ENCODE data around the gene UNC13D.
"Not testable (repeated sequence)": the region's sequence is repeated elsewhere in the genome, so short reads cannot be mapped to it uniquely, and the experiment has no call there.

The UNC13D gene

DNA sequence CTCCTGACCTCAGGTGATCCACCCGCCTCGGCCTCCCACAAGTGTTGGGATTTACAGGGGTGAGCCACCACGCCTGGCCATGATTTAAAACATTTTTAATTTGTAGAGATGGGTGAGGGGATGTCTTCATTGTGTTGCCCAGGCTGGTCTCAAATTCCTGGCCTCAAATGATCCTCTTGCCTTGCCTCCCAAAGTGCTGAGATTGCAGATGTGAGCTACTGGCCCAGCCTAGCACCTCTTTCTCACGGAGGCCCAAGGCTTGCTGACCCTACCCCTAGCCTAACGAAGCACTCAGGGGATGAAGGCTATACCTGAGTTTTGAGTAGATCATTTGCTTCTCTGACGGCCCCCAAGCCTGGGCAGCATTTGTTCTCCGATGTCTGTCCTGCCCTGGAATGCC is 33.0 kb downstream of the UNC13D start:
- no peaks in the 10 kb centered on the region for H3K27me3 ChIP-seq (ENCODE audit: control insufficient read depth, insufficient read depth, low read length, poor library complexity, severe bottlenecking)
- H3K27ac ChIP-seq (ENCODE audit: insufficient read depth, low read depth, low read length, poor library complexity, severe bottlenecking), result no peak overlapping the region
- peaks cover 48% of the 10 kb centered on the region for H3K36me3 ChIP-seq (ENCODE audit: control insufficient read depth, insufficient read depth, low read length)
- WGBS, 2 experiments, result 89 to 95% methylated on average over 7 of the region's 7 CpGs
- no peaks in the 10 kb centered on the region for H3K4me1 ChIP-seq (ENCODE audit: control insufficient read depth, insufficient read depth, low read length)
- no peak overlapping the region for H3K4me3 ChIP-seq (ENCODE audit: insufficient read depth, low read depth, low read length)
- no peaks in the 10 kb centered on the region for H3K9me3 ChIP-seq (ENCODE audit: control insufficient read depth, low read length)

GRCh38 chr17:75810756-75811155 is 33.4 kb downstream of the UNC13D start:
- not testable (repeated sequence) for H3K4me1 ChIP-seq (ENCODE audit: control insufficient read depth, insufficient read depth, low read length); H3K27ac ChIP-seq (ENCODE audit: insufficient read depth, low read depth, low read length, poor library complexity, severe bottlenecking); H3K27me3 ChIP-seq (ENCODE audit: control insufficient read depth, insufficient read depth, low read length, poor library complexity, severe bottlenecking); H3K9me3 ChIP-seq (ENCODE audit: control insufficient read depth, low read length); H3K4me3 ChIP-seq (ENCODE audit: insufficient read depth, low read depth, low read length)
- peaks cover 44% of the 10 kb centered on the region for H3K36me3 ChIP-seq (ENCODE audit: control insufficient read depth, insufficient read depth, low read length)
- 91 to 96% methylated on average over 11 of the region's 11 CpGs for WGBS, 2 experiments

GRCh38 chr17:75810216-75810615 is 34.0 kb downstream of the UNC13D start:
- H3K4me1 ChIP-seq (ENCODE audit: control insufficient read depth, insufficient read depth, low read length), result no peaks in the 10 kb centered on the region
- H3K36me3 ChIP-seq (ENCODE audit: control insufficient read depth, insufficient read depth, low read length), result peaks cover 41% of the 10 kb centered on the region
- no peaks in the 10 kb centered on the region for H3K9me3 ChIP-seq (ENCODE audit: control insufficient read depth, low read length)
- H3K27me3 ChIP-seq (ENCODE audit: control insufficient read depth, insufficient read depth, low read length, poor library complexity, severe bottlenecking), result no peaks in the 10 kb centered on the region
- no peak overlapping the region for H3K27ac ChIP-seq (ENCODE audit: insufficient read depth, low read depth, low read length, poor library complexity, severe bottlenecking)
- WGBS, 2 experiments, result 93 to 98% methylated on average over 4 to 5 of the region's 5 CpGs
- H3K4me3 ChIP-seq (ENCODE audit: insufficient read depth, low read depth, low read length), result no peak overlapping the region

GRCh38 chr17:75809631-75810111 is 34.5 kb downstream of the UNC13D start:
- H3K9me3 ChIP-seq (ENCODE audit: control insufficient read depth, low read length), result no peaks in the 10 kb centered on the region
- H3K4me3 ChIP-seq (ENCODE audit: insufficient read depth, low read depth, low read length), result no peak overlapping the region
- 97 to 98% methylated on average over 24 of the region's 24 CpGs for WGBS, 2 experiments
- H3K36me3 ChIP-seq (ENCODE audit: control insufficient read depth, insufficient read depth, low read length), result peaks cover 36% of the 10 kb centered on the region
- no peak overlapping the region for H3K27ac ChIP-seq (ENCODE audit: insufficient read depth, low read depth, low read length, poor library complexity, severe bottlenecking)
- no peaks in the 10 kb centered on the region for H3K27me3 ChIP-seq (ENCODE audit: control insufficient read depth, insufficient read depth, low read length, poor library complexity, severe bottlenecking)
- no peaks in the 10 kb centered on the region for H3K4me1 ChIP-seq (ENCODE audit: control insufficient read depth, insufficient read depth, low read length)

- H3K4me1 ChIP-seq (ENCODE audit: control insufficient read depth, insufficient read depth, low read length), result no peaks in the 10 kb centered on the region
- 93 to 94% methylated on average over 18 of the region's 18 CpGs for WGBS, 2 experiments
- no peaks in the 10 kb centered on the region for H3K9me3 ChIP-seq (ENCODE audit: control insufficient read depth, low read length)
- H3K27ac ChIP-seq (ENCODE audit: insufficient read depth, low read depth, low read length, poor library complexity, severe bottlenecking), result no peak overlapping the region
- H3K27me3 ChIP-seq (ENCODE audit: control insufficient read depth, insufficient read depth, low read length, poor library complexity, severe bottlenecking), result no peaks in the 10 kb centered on the region
- peaks cover 33% of the 10 kb centered on the region for H3K36me3 ChIP-seq (ENCODE audit: control insufficient read depth, insufficient read depth, low read length)
- no peak overlapping the region for H3K4me3 ChIP-seq (ENCODE audit: insufficient read depth, low read depth, low read length)
Measured at GRCh38 chr17:75808905-75809621, 35.1 kb downstream of the UNC13D start.

DNA sequence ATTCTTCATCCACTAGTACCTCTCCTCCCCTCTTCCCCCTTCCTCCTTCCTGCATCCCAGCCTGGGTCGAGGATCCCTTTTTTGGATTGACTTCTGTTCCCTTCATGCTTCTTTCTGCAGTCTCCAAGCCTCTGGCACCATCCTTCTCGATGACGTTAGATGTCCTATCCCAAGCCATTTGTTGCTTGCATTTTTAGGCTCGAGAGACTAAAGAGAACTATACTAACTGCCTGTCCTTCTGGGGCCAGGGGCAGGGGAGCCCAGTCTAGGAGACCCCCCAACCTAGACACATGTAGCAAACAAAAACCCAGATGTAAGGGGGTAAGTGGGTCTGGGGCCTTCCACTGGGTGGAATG is 35.7 kb downstream of the UNC13D start:
- Histone ChIP-seq H3K27me3 (ENCODE audit: control insufficient read depth, insufficient read depth, low read length, poor library complexity, severe bottlenecking) (no peaks in the 10 kb centered on the region), H3K4me3 (ENCODE audit: insufficient read depth, low read depth, low read length) (no peak overlapping the region), H3K27ac (ENCODE audit: insufficient read depth, low read depth, low read length, poor library complexity, severe bottlenecking) (no peak overlapping the region), H3K9me3 (ENCODE audit: control insufficient read depth, low read length) (no peaks in the 10 kb centered on the region), H3K4me1 (ENCODE audit: control insufficient read depth, insufficient read depth, low read length) (no peaks in the 10 kb centered on the region), H3K36me3 (ENCODE audit: control insufficient read depth, insufficient read depth, low read length) (peaks cover 29% of the 10 kb centered on the region)
- 93 to 94% methylated on average over 4 of the region's 4 CpGs for WGBS, 2 experiments

GRCh38 chr17:75807861-75808260 is 36.3 kb downstream of the UNC13D start:
- no peaks in the 10 kb centered on the region for H3K9me3 ChIP-seq (ENCODE audit: control insufficient read depth, low read length)
- H3K27me3 ChIP-seq (ENCODE audit: control insufficient read depth, insufficient read depth, low read length, poor library complexity, severe bottlenecking), result no peaks in the 10 kb centered on the region
- WGBS, 2 experiments, result 89 to 96% methylated on average over 3 of the region's 3 CpGs
- H3K27ac ChIP-seq (ENCODE audit: insufficient read depth, low read depth, low read length, poor library complexity, severe bottlenecking), result no peak overlapping the region
- H3K36me3 ChIP-seq (ENCODE audit: control insufficient read depth, insufficient read depth, low read length), result peaks cover 23% of the 10 kb centered on the region
- no peak overlapping the region for H3K4me3 ChIP-seq (ENCODE audit: insufficient read depth, low read depth, low read length)
- H3K4me1 ChIP-seq (ENCODE audit: control insufficient read depth, insufficient read depth, low read length), result no peaks in the 10 kb centered on the region

DNA sequence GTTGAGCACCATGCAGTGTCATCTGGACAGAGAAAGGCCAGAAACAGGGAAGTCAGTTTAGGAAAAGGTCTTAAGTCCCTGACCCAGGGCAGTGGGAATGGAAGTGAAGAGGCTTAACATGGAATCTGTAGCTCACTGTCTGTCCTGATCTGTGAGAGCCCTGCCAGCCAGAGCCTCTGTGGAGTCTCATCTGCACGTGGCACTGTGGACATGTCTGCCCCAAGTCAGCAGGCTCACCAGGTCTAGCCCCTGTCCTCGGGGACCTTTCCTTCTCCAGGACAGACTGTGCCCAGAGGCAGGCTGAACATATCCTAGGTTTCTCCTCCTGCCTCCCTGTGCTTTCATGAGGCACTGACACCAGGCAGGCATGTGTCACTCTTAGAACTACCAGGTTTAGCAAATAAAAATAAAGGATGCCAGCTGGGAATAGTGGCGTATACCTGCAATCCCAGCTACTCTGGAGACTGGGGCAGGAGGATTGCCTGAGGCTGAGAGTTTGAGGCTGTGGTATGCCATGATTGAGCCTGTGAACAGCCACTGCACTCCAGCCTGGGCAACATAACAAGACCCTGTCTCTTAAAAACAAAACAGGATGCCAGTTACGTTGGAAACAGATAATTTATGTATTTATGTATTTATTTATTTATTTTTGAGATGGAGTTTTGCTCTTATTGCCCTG is 37.2 kb downstream of the UNC13D start:
- 92 to 98% methylated on average over 3 to 4 of the region's 4 CpGs for WGBS, 2 experiments
- Histone ChIP-seq H3K27ac (ENCODE audit: insufficient read depth, low read depth, low read length, poor library complexity, severe bottlenecking) (no peak overlapping the region), H3K36me3 (ENCODE audit: control insufficient read depth, insufficient read depth, low read length) (peaks cover 14% of the 10 kb centered on the region), H3K9me3 (ENCODE audit: control insufficient read depth, low read length) (no peaks in the 10 kb centered on the region), H3K4me1 (ENCODE audit: control insufficient read depth, insufficient read depth, low read length) (no peaks in the 10 kb centered on the region), H3K4me3 (ENCODE audit: insufficient read depth, low read depth, low read length) (no peak overlapping the region), H3K27me3 (ENCODE audit: control insufficient read depth, insufficient read depth, low read length, poor library complexity, severe bottlenecking) (no peaks in the 10 kb centered on the region)

DNA sequence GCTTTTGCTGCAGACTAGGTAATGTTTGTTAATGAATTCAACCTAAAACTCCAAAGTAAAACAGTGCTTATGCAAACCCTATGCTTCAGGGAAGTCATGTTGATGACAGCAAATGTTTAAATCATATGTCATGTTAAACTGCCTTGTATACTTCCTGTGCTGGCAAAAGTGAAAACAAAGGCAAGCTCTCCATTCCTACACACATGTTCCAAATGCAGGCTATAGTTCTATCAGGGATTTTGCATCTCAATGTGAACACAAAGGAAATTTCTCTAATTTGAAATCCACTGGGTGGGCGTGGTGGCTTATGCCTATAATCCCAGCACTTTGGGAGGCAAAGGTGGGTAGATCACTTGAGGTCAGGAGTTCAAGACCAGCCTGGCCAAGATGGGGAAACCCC is 40.3 kb downstream of the UNC13D start:
- peaks cover 6% of the 10 kb centered on the region for H3K36me3 ChIP-seq (ENCODE audit: control insufficient read depth, insufficient read depth, low read length)
- H3K4me1 ChIP-seq (ENCODE audit: control insufficient read depth, insufficient read depth, low read length), result no peaks in the 10 kb centered on the region
- 92 to 94% methylated on average over 1 of the region's 1 CpG for WGBS, 2 experiments
- no peak overlapping the region for H3K4me3 ChIP-seq (ENCODE audit: insufficient read depth, low read depth, low read length)
- no peak overlapping the region for H3K27ac ChIP-seq (ENCODE audit: insufficient read depth, low read depth, low read length, poor library complexity, severe bottlenecking)
- no peaks in the 10 kb centered on the region for H3K27me3 ChIP-seq (ENCODE audit: control insufficient read depth, insufficient read depth, low read length, poor library complexity, severe bottlenecking)
- no peaks in the 10 kb centered on the region for H3K9me3 ChIP-seq (ENCODE audit: control insufficient read depth, low read length)

DNA sequence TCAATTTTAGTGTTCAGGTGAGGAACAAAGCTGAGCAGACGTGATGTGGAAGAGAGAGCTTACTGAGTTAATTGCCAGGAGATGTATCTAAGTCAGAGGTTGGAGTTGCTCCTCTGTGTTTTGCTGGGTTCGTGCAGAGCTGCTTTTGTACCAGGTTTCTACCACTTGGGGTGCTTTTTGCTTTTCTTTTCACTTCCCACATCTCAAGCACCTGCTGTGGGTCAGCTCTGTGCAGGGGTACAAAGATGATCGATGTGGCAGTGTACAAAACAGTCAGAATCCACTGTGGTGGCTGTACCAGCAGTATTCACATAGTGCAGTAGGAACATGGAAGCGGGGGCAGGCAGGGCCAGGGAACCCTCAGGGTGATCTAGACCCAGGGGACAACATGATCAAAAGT is 44.8 kb downstream of the UNC13D start:
- WGBS, 2 experiments, result 92 to 96% methylated on average over 4 of the region's 4 CpGs
- H3K4me1 ChIP-seq (ENCODE audit: control insufficient read depth, insufficient read depth, low read length), result no peaks in the 10 kb centered on the region
- H3K36me3 ChIP-seq (ENCODE audit: control insufficient read depth, insufficient read depth, low read length), result peaks cover 23% of the 10 kb centered on the region
- H3K27ac ChIP-seq (ENCODE audit: insufficient read depth, low read depth, low read length, poor library complexity, severe bottlenecking), result no peak overlapping the region
- no peaks in the 10 kb centered on the region for H3K27me3 ChIP-seq (ENCODE audit: control insufficient read depth, insufficient read depth, low read length, poor library complexity, severe bottlenecking)
- no peaks in the 10 kb centered on the region for H3K9me3 ChIP-seq (ENCODE audit: control insufficient read depth, low read length)
- no peak overlapping the region for H3K4me3 ChIP-seq (ENCODE audit: insufficient read depth, low read depth, low read length)

Measured in ectodermal cell (in vitro differentiated cells).